GM19193 (cell line): Measurements from ENCODE around the gene CANT1.

ENCODE experiments used
- POLR2A ChIP-seq: IDR thresholded peaks from 4 replicates; pipeline ENCODE4 v1.6.1; 2011; ENCODE audit not compliant: insufficient read depth, insufficient read length; ENCODE audit errors: extremely low read depth

The CANT1 gene

DNA sequence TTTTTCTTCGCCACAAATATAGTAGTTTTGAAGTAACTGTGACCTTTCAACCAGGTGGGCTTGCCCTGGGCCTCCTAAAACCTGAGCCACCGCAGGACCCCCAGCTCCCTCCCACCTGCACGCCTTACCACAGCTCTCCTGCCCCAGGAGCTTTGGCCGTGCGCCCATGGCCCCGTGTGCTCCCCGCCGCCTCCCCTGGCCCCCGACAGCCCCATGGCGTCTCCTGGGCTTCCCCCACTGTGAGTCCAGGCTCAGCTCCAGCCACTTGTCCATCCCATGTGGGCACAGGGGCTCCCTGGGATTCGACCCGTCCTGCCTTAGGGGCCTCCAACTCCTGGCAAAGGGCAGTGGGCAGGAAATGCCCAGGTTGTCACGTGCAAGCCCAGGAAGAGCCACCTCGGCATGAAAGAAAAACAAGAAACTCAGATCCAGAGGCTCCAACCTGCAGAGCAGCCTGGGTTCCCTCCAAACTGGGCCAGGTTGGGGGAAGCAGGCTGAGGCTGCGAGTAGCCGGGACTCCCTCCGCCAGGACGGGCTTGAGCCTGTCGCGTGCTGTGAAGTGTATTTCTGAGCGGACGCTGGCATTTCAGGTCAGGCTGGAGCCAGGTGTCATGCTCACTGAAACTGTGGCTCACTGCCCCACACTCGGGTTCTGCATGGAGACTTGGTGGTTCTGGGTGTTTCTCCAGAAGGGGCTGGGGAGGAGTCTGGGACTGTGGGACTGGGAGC is 35.6 kb downstream of the CANT1 start:
- TF ChIP-seq POLR2A, result no peak

- no peak for TF ChIP-seq POLR2A
Observed at GRCh38 chr17:78973196-78973595, 36.4 kb downstream of the CANT1 start.

DNA sequence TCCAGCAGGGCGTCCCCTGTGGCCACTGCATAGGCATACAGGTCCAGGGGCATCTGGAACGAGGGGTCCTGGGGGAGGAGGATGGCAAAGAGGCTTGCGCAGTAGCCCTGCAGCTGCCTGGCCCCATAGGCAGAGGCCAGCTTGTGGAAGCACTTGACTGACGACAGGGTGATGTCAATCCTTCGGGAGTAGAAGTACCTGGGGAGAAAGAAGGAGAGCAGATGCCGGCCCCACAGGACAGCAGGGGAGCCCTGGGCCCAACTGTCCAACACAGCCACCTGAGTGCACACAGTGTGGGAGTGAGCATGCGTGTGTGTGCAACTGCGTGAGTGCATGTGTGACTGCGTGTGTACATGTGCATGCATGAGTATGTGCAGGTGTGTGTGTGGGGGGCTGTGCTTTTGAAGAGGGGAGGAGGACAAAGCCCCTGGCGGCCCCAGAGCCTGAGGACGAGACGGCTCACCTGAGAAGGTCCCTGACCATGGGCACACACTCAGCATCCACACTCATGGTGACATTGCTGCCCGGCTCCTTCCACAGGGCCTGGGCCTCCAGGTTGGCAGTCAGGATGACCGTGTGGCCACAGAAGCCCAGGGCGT is 37.0 kb downstream of the CANT1 start:
- TF ChIP-seq POLR2A, result no peak

- no peak for TF ChIP-seq POLR2A
Observed at GRCh38 chr17:78971756-78972506, 37.6 kb downstream of the CANT1 start.

DNA sequence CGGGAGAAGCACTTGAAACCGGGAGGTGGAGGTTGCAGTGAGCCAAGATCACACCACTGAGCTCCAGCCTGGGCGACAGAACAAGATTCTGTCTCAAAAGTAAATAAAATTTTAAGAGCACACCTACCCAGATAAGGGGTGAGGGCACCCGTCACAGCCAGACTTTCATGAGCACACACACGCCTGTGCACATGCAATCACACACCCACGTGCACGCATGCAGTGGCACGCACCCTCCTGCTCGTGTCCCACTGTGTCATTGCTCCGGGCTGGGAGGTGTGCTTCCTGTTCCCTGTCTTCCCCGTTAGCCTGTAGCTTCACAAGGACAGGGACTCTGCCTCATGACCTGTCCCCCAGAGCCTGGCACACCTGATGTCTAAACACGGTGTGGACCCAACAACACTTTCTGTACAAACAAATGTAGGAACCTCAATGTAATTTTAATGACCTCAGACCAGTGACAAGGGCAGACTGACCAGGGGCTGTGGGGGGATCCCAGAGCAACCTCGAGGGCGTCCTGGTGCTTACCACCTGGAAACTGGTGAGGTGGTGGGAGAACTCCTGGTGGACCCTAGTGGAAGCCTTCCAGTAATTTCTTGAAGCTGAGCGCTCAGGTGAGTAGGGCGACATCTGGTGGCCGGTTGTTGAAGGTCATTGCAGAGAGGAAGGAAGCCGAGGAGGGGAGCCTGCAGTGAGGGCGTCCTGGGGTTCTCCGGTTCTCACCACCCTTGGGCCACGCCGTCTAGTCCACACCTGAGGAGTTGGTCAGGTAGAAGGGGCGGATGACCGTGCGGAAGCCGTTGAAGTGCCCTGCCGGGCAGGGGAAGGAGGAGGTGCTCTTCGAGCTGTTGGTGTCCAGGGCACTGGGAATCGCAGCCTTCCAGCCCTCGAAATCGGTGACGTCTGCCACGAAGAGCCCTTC is 38.5 kb downstream of the CANT1 start:
- peak; percentile 8 for TF ChIP-seq POLR2A

DNA sequence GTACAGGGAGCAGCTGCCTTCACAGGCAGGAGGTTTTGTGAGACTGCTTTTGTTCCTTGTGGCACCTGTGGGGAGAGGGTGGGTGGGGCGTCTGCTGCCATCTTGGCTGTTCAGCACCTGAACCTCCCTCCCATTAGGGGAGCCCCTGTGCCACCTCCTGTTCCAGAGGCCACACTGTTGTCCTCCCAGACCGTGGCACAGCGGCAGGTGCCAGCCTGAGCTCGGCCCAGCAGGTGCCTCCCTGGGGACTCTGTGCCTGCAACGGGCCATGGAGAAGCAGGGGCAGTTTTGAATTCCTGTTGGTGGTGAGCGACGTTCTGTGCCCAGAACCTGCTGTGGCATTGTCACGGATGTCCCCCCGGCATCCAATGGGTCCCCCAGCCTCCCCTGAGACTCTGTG is 39.7 kb downstream of the CANT1 start:
- TF ChIP-seq POLR2A, result no peak

GRCh38 chr17:78967782-78968362 is 41.7 kb downstream of the CANT1 start:
- no peak for TF ChIP-seq POLR2A

- no peak for TF ChIP-seq POLR2A
Observed at GRCh38 chr17:78966910-78967600, 42.5 kb downstream of the CANT1 start.

- TF ChIP-seq POLR2A, result no peak
Observed at GRCh38 chr17:78966123-78966813, 43.3 kb downstream of the CANT1 start.

- TF ChIP-seq POLR2A, result no peak
Observed at GRCh38 chr17:78965491-78965924, 44.1 kb downstream of the CANT1 start.

DNA sequence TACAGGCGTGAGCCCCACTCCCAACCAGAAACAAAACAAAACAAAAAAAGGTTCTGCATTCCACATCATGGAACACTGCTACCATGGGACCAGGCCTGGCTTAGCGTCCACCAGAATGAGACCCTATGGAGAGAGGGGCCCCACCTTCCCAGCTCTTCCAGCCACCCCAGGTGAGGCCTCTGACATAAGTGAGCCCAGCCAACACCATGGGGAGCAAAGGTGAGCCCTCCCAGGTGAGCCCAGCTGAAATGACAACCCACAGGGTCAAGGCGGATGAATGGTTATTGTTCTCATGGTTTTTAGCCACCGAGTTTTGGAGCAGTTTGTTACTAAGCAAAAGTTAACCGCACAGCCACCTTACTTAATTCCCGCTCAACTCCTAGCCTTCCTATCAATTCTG is 46.2 kb downstream of the CANT1 start:
- no peak for TF ChIP-seq POLR2A

DNA sequence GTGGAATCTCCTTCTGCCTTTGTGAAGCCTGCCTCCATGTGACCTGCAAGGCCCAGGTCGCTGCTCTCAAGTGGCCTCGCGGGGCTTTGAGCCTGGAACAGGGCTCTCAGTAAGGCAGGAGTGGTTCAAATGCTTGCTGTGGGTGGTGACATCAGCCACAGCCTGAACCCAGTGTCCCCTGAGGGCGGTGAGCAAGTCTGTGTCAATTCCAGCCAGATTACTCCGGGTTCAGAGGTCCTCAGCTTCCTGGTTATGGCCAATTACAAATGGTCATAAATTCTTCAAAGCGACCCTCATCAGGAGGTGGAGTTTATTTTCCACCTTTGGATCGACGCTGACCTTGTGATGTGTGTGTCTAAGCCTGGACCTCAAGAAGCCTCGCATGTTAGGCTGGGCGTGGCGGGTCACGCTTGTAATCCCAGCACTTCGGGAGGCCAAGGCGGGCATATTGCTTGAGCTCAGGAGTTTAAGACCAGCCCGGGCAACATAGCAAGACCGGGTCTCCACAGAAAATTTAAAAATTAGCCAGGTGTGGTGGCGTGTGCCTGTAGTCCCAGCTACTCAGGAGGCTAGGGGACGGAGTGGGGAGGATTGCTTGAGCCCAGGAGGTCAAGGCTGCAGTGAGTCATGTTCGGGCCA is 47.1 kb downstream of the CANT1 start:
- TF ChIP-seq POLR2A, result no peak

- TF ChIP-seq POLR2A, result no peak
Observed at GRCh38 chr17:78961571-78961970, 48.0 kb downstream of the CANT1 start.
